ENCODE measurements around the gene ESAM.

The ESAM gene

GRCh38 chr11:124728134-124728533 lies 34.0 kb downstream of the ESAM start:
- no peak overlapping the region for H3K27ac ChIP-seq (ENCODE audit: low read depth, low read length)
- no peaks in the 10 kb centered on the region for H3K27me3 ChIP-seq (ENCODE audit: control insufficient read depth, insufficient read depth, low read length)
- H3K36me3 ChIP-seq (ENCODE audit: control insufficient read depth, insufficient read depth, low read length), result no peaks in the 10 kb centered on the region
- H3K4me1 ChIP-seq (ENCODE audit: control insufficient read depth, insufficient read depth, low read length), result no peaks in the 10 kb centered on the region
- H3K4me3 ChIP-seq (ENCODE audit: low read length), result no peak overlapping the region
- no peak overlapping the region for H3K9ac ChIP-seq (ENCODE audit: low read length)

- H3K27ac ChIP-seq (ENCODE audit: low read depth, low read length), result no peak overlapping the region
- no peaks in the 10 kb centered on the region for H3K4me1 ChIP-seq (ENCODE audit: control insufficient read depth, insufficient read depth, low read length)
- H3K9ac ChIP-seq (ENCODE audit: low read length), result no peak overlapping the region
- H3K4me3 ChIP-seq (ENCODE audit: low read length), result no peak overlapping the region
- no peaks in the 10 kb centered on the region for H3K27me3 ChIP-seq (ENCODE audit: control insufficient read depth, insufficient read depth, low read length)
- H3K36me3 ChIP-seq (ENCODE audit: control insufficient read depth, insufficient read depth, low read length), result no peaks in the 10 kb centered on the region
These were observed 34.6 kb downstream of the ESAM start for GRCh38 chr11:124727474-124727873.

- Histone ChIP-seq H3K4me1 (ENCODE audit: control insufficient read depth, insufficient read depth, low read length) (no peaks in the 10 kb centered on the region), H3K36me3 (ENCODE audit: control insufficient read depth, insufficient read depth, low read length) (no peaks in the 10 kb centered on the region), H3K4me3 (ENCODE audit: low read length) (no peak overlapping the region), H3K9ac (ENCODE audit: low read length) (no peak overlapping the region), H3K27me3 (ENCODE audit: control insufficient read depth, insufficient read depth, low read length) (peaks cover 4% of the 10 kb centered on the region), H3K27ac (ENCODE audit: low read depth, low read length) (no peak overlapping the region)
These were observed 36.4 kb downstream of the ESAM start for GRCh38 chr11:124725719-124726105.

GRCh38 chr11:124724979-124725718 lies 36.9 kb downstream of the ESAM start:
- no peak overlapping the region for H3K9ac ChIP-seq (ENCODE audit: low read length)
- H3K4me3 ChIP-seq (ENCODE audit: low read length), result no peak overlapping the region
- H3K27me3 ChIP-seq (ENCODE audit: control insufficient read depth, insufficient read depth, low read length), result peaks cover 4% of the 10 kb centered on the region
- no peaks in the 10 kb centered on the region for H3K4me1 ChIP-seq (ENCODE audit: control insufficient read depth, insufficient read depth, low read length)
- no peak overlapping the region for H3K27ac ChIP-seq (ENCODE audit: low read depth, low read length)
- H3K36me3 ChIP-seq (ENCODE audit: control insufficient read depth, insufficient read depth, low read length), result no peaks in the 10 kb centered on the region

GRCh38 chr11:124722176-124722575 lies 39.9 kb downstream of the ESAM start:
- Histone ChIP-seq H3K36me3 (ENCODE audit: control insufficient read depth, insufficient read depth, low read length) (no peaks in the 10 kb centered on the region), H3K4me3 (ENCODE audit: low read length) (no peak overlapping the region), H3K4me1 (ENCODE audit: control insufficient read depth, insufficient read depth, low read length) (no peaks in the 10 kb centered on the region), H3K27ac (ENCODE audit: low read depth, low read length) (no peak overlapping the region), H3K9ac (ENCODE audit: low read length) (no peak overlapping the region), H3K27me3 (ENCODE audit: control insufficient read depth, insufficient read depth, low read length) (peaks cover 13% of the 10 kb centered on the region)

GRCh38 chr11:124719534-124719933 lies 42.6 kb downstream of the ESAM start:
- Histone ChIP-seq H3K4me1 (ENCODE audit: control insufficient read depth, insufficient read depth, low read length) (no peaks in the 10 kb centered on the region), H3K27ac (ENCODE audit: low read depth, low read length) (no peak overlapping the region), H3K9ac (ENCODE audit: low read length) (no peak overlapping the region), H3K27me3 (ENCODE audit: control insufficient read depth, insufficient read depth, low read length) (peaks cover 13% of the 10 kb centered on the region), H3K4me3 (ENCODE audit: low read length) (no peak overlapping the region), H3K36me3 (ENCODE audit: control insufficient read depth, insufficient read depth, low read length) (no peaks in the 10 kb centered on the region)

- Histone ChIP-seq H3K27me3 (ENCODE audit: control insufficient read depth, insufficient read depth, low read length) (peaks cover 13% of the 10 kb centered on the region), H3K36me3 (ENCODE audit: control insufficient read depth, insufficient read depth, low read length) (no peaks in the 10 kb centered on the region), H3K9ac (ENCODE audit: low read length) (no peak overlapping the region), H3K4me1 (ENCODE audit: control insufficient read depth, insufficient read depth, low read length) (no peaks in the 10 kb centered on the region), H3K27ac (ENCODE audit: low read depth, low read length) (no peak overlapping the region), H3K4me3 (ENCODE audit: low read length) (peak overlapping the region; percentile 57)
These were observed 43.3 kb downstream of the ESAM start for GRCh38 chr11:124718801-124719200.

- no peaks in the 10 kb centered on the region for H3K4me1 ChIP-seq (ENCODE audit: control insufficient read depth, insufficient read depth, low read length)
- H3K27me3 ChIP-seq (ENCODE audit: control insufficient read depth, insufficient read depth, low read length), result peaks cover 13% of the 10 kb centered on the region
- no peak overlapping the region for H3K27ac ChIP-seq (ENCODE audit: low read depth, low read length)
- no peaks in the 10 kb centered on the region for H3K36me3 ChIP-seq (ENCODE audit: control insufficient read depth, insufficient read depth, low read length)
- H3K4me3 ChIP-seq (ENCODE audit: low read length), result peak overlapping the region; percentile 57
- no peak overlapping the region for H3K9ac ChIP-seq (ENCODE audit: low read length)
These were observed 44.1 kb downstream of the ESAM start for GRCh38 chr11:124717786-124718651.

GRCh38 chr11:124717421-124717785 lies 44.7 kb downstream of the ESAM start:
- Histone ChIP-seq H3K4me1 (ENCODE audit: control insufficient read depth, insufficient read depth, low read length) (no peaks in the 10 kb centered on the region), H3K27ac (ENCODE audit: low read depth, low read length) (no peak overlapping the region), H3K36me3 (ENCODE audit: control insufficient read depth, insufficient read depth, low read length) (no peaks in the 10 kb centered on the region), H3K9ac (ENCODE audit: low read length) (no peak overlapping the region), H3K27me3 (ENCODE audit: control insufficient read depth, insufficient read depth, low read length) (peaks cover 13% of the 10 kb centered on the region), H3K4me3 (ENCODE audit: low read length) (peak overlapping the region; percentile 57)

GRCh38 chr11:124716591-124716990 lies 45.5 kb downstream of the ESAM start:
- H3K9ac ChIP-seq (ENCODE audit: low read length), result no peak overlapping the region
- H3K36me3 ChIP-seq (ENCODE audit: control insufficient read depth, insufficient read depth, low read length), result no peaks in the 10 kb centered on the region
- peaks cover 13% of the 10 kb centered on the region for H3K27me3 ChIP-seq (ENCODE audit: control insufficient read depth, insufficient read depth, low read length)
- no peaks in the 10 kb centered on the region for H3K4me1 ChIP-seq (ENCODE audit: control insufficient read depth, insufficient read depth, low read length)
- no peak overlapping the region for H3K4me3 ChIP-seq (ENCODE audit: low read length)
- H3K27ac ChIP-seq (ENCODE audit: low read depth, low read length), result no peak overlapping the region

- no peak overlapping the region for H3K27ac ChIP-seq (ENCODE audit: low read depth, low read length)
- no peak overlapping the region for H3K9ac ChIP-seq (ENCODE audit: low read length)
- no peaks in the 10 kb centered on the region for H3K36me3 ChIP-seq (ENCODE audit: control insufficient read depth, insufficient read depth, low read length)
- H3K27me3 ChIP-seq (ENCODE audit: control insufficient read depth, insufficient read depth, low read length), result no peaks in the 10 kb centered on the region
- no peaks in the 10 kb centered on the region for H3K4me1 ChIP-seq (ENCODE audit: control insufficient read depth, insufficient read depth, low read length)
- H3K4me3 ChIP-seq (ENCODE audit: low read length), result no peak overlapping the region
These were observed 49.7 kb downstream of the ESAM start for GRCh38 chr11:124712392-124712791.

- Histone ChIP-seq H3K27me3 (ENCODE audit: control insufficient read depth, insufficient read depth, low read length) (no peaks in the 10 kb centered on the region), H3K27ac (ENCODE audit: low read depth, low read length) (no peak overlapping the region), H3K36me3 (ENCODE audit: control insufficient read depth, insufficient read depth, low read length) (no peaks in the 10 kb centered on the region), H3K4me1 (ENCODE audit: control insufficient read depth, insufficient read depth, low read length) (no peaks in the 10 kb centered on the region), H3K4me3 (ENCODE audit: low read length) (no peak overlapping the region), H3K9ac (ENCODE audit: low read length) (no peak overlapping the region)
These were observed 54.3 kb downstream of the ESAM start for GRCh38 chr11:124707829-124708228.

Measured in rectal smooth muscle tissue (tissue), 1 donor.